Measurements from ENCODE around the gene TSPAN19.

The TSPAN19 gene

DNA sequence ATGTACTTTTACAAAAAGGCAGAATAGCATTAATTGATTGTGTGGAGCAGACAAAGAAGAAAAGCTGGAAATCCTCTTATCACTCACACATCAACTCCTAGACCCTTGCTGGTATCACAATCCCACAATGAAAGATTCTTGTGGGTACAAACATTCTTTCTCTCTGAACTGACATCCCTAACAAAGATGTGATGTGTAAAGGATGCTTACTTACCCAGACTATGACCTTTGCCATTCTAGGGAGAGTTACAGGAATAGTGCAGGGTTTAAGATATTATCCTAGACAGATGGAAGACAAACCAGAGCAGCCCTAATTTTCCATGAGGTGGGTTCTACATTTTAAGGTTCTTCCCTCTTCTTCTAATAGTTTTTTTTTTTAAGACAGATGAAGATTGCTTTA is 63.1 kb downstream of the TSPAN19 start:
- in situ Hi-C loops (cut with HindIII; ENCODE audit: low pct_ligation_motif_present, low sequenced_read_pairs): no loop called here
- TF ChIP-seq, protein P1, sequence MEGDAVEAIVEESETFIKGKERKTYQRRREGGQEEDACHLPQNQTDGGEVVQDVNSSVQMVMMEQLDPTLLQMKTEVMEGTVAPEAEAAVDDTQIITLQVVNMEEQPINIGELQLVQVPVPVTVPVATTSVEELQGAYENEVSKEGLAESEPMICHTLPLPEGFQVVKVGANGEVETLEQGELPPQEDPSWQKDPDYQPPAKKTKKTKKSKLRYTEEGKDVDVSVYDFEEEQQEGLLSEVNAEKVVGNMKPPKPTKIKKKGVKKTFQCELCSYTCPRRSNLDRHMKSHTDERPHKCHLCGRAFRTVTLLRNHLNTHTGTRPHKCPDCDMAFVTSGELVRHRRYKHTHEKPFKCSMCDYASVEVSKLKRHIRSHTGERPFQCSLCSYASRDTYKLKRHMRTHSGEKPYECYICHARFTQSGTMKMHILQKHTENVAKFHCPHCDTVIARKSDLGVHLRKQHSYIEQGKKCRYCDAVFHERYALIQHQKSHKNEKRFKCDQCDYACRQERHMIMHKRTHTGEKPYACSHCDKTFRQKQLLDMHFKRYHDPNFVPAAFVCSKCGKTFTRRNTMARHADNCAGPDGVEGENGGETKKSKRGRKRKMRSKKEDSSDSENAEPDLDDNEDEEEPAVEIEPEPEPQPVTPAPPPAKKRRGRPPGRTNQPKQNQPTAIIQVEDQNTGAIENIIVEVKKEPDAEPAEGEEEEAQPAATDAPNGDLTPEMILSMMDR (IDR thresholded peaks at IDR 0.05; ENCODE audit: low read depth, low read length, missing control alignments): no peak
- H3K27ac ChIP-seq: no peak overlapping the region
- H3K27me3 ChIP-seq (replicated peaks): no peaks in the 10 kb centered on the region
- no peaks in the 10 kb centered on the region for H3K36me3 ChIP-seq (replicated peaks)
- H3K4me3 ChIP-seq (ENCODE audit: low read depth, low read length): no peak overlapping the region
- no peak for DNase-seq

DNA sequence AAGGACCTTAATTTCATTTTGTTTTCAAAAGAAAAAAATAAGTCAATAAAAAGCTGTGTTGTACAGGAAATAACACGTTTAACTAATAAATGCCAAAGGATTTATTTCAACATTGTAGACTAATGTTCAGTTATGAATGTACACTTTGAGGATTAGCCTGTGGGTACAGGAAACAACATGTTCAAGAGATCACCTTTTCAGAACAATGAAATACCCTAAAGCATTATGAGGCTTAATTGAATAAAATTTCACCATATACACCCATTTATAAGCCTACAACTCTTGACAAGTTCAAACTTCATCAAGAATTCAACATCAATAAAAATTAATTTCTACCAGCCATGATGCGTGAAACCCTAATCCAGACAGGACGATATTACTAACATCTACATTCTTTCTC is 66.9 kb downstream of the TSPAN19 start:
- Histone ChIP-seq H3K4me3 (ENCODE audit: low read depth, low read length) (no peak overlapping the region), H3K27ac (no peak overlapping the region), H3K27me3 (replicated peaks) (no peaks in the 10 kb centered on the region), H3K36me3 (replicated peaks) (no peaks in the 10 kb centered on the region)
- in situ Hi-C loops (cut with HindIII; ENCODE audit: low pct_ligation_motif_present, low sequenced_read_pairs): no loop called here
- no peak for DNase-seq
- TF ChIP-seq, protein P1 (IDR thresholded peaks at IDR 0.05; ENCODE audit: low read depth, low read length, missing control alignments): no peak

Measured in brain microvascular endothelial cell (primary cell).